Aorta (tissue), 5 donors: ENCODE measurements around the gene ACSL4. TPM values are rescaled to one million over a fixed set of nuclear protein-coding genes. Genes with fewer than 3 reads are reported as not detected.

Source experiments
- ATAC-seq: fragments of 200-7000 bp; cut with Tn5 transposase; one replicate; pipeline ENCODE4 v1.9.1; 2022; ENCODE audit warnings: moderate library complexity; ENCODE audit not compliant: low FRiP score
- DNase-seq, 2 donors: peaks; one replicate each; pipeline ENCODE4 v3.0.0-alpha.2; 2020
- H3K27ac ChIP-seq, 2 donors: one replicate each; pipeline ENCODE4 v1.5.1; 2013; ENCODE audit warnings: low read length in 2 of 2, mild to moderate bottlenecking in 2 of 2, moderate library complexity in 2 of 2, control low read depth in 1 of 2, inconsistent platforms in 1 of 2, low read depth in 1 of 2
- H3K27me3 ChIP-seq, 2 donors: one replicate each; pipeline ENCODE4 v1.6.1; 2013; ENCODE audit warnings: control low read depth in 1 of 2, low read length in 1 of 2, mild to moderate bottlenecking in 1 of 2, moderate library complexity in 1 of 2; ENCODE audit not compliant: insufficient read depth in 2 of 2, control insufficient read depth in 1 of 2
- H3K36me3 ChIP-seq, 2 donors: one replicate each; pipeline ENCODE4 v1.6.1; 2013; ENCODE audit warnings: control low read depth in 1 of 2, low read length in 1 of 2, mild to moderate bottlenecking in 1 of 2; ENCODE audit not compliant: insufficient read depth in 2 of 2, control insufficient read depth in 1 of 2
- H3K4me1 ChIP-seq, 2 donors: one replicate each; pipeline ENCODE4 v1.6.1; 2013; ENCODE audit warnings: low read length in 2 of 2, control low read depth in 1 of 2, mild to moderate bottlenecking in 1 of 2, moderate library complexity in 1 of 2; ENCODE audit not compliant: insufficient read depth in 2 of 2, control insufficient read depth in 1 of 2
- H3K4me3 ChIP-seq, 2 donors: one replicate each; pipeline ENCODE4 v1.5.1; 2013; ENCODE audit warnings: low read length in 2 of 2, control low read depth in 1 of 2, mild to moderate bottlenecking in 1 of 2
- H3K9me3 ChIP-seq: one replicate; pipeline ENCODE4 v1.6.1; 2013; ENCODE audit warnings: mild to moderate bottlenecking, low read length; ENCODE audit not compliant: control insufficient read depth
- WGBS, 2 donors: extraction: QIAGEN DNeasy Blood & Tissue Kit; methylation state at CpG; one replicate each; pipeline ENCODE4 v1.1.7; 2013; 5-methylcytosine and 5-hydroxymethylcytosine counted together
- intact Hi-C, 2 donors: fragments of 100-400 bp; cut with DNase I; formaldehyde crosslinking; loops; one replicate each; pipeline versions ENCODE4 v1.14.2 to v1.15.0; 2022
- polyA plus RNA-seq, 2 donors: library from polyadenylated mRNA; stranded (reverse); fragments of 200-250 nt; gene quantifications; one replicate each; pipeline ENCODE4 v1.2.3, GENCODE V29; 2013
- total RNA-seq, 2 donors: library from RNA; stranded (reverse); fragmentation: NEBNext Ultra II Directional; extraction: Animal tissue kit (Norgen Biotek cat#: 25700); gene quantifications; one replicate each; pipeline ENCODE4 v1.2.1, GENCODE V29; 2021
- donor health status: healthy with polysubstance abuse.
- donor health status: Bipolar disorder and iron deficiency.
- donor health status: DM: no; HTN: no; CAD: no.
- donor health status: DM: no; HTN: no; CAD: no.
- donor health status: DM: yes; HTN: yes; CAD: no.

ACSL4 gene
- total and polyA plus RNA-seq, 4 donors = 16.2 to 73.5 (median 32.1) TPM

DNA sequence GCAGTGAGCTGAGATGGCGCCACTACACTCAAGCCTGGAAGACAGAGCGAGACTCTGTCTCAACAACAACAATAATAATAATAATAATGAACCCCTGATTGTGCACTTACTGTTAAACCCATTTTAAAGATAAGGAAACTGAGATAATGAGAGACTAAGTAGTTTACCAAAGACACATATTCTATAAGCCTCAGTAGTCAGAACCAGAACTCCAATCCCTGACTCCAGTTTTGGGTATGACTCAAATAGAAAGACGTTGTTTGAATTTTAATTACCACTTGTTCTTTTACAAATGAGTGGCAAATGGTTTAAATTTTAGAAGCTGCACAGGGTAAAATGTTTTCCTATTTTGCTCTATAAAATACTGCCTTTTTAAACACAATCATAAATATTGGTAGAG lies 37.4 kb downstream of the ACSL4 start:
- Histone ChIP-seq H3K4me1 (no peaks in the 10 kb centered on the region), H3K27ac (no peak overlapping the region), H3K27me3 (no peaks in the 10 kb centered on the region), H3K4me3 (no peak overlapping the region), H3K9me3 (no peaks in the 10 kb centered on the region), H3K36me3 (no peaks in the 10 kb centered on the region)
- WGBS, 2 donors = 68 to 97% methylated on average over 3 of the region's 3 CpGs
- intact Hi-C loops = no loop called here
- DNase-seq (no peak), ATAC-seq (no peak)

DNA sequence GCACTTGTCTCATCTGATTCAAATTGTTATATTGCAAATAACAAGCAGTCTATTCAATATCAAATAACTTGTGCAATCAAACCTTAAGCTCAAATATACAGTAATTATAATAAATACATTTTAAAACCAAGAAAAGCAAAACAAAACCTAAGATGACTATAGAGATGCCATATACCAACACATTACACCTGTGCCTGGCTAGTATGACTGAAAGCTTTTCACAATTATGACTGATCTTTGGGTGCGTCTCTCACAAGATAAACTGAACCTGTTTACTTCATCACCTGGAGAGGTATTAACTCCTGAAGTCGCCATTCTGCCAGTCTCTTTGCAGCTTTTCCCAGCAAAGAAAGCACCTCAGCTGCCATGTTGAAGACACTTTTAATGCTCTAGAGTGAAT lies 41.3 kb downstream of the ACSL4 start:
- no peak overlapping the region for H3K4me3 ChIP-seq
- no peak for ATAC-seq
- WGBS, 2 donors = 74 to 95% methylated on average over 2 of the region's 2 CpGs
- H3K27ac ChIP-seq = no peak overlapping the region
- H3K4me1 ChIP-seq = no peaks in the 10 kb centered on the region
- intact Hi-C loops = no loop called here
- no peak for DNase-seq
- H3K27me3 ChIP-seq = no peaks in the 10 kb centered on the region
- H3K9me3 ChIP-seq = no peaks in the 10 kb centered on the region
- H3K36me3 ChIP-seq = no peaks in the 10 kb centered on the region

DNA sequence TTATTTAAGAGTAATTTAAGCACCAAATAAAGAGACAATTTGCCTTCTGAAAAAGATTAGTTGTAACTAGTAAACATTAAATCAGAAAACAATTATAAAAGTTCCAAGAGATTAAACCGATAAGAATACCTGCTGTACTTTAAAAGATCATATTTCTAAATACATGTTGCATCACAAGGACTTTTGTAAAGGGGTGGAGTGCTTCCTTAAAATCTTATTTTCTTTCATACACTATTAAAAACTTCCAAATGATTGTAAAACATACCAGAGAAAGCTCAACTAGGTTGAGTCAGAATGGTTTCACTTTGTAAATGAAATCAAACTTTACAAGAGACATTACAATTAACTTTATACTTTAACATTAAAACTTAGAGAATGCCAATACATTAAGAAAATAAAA lies 41.8 kb downstream of the ACSL4 start:
- ATAC-seq (no peak), DNase-seq (no peak)
- intact Hi-C loops = no loop called here
- Histone ChIP-seq H3K4me1 (no peaks in the 10 kb centered on the region), H3K9me3 (no peaks in the 10 kb centered on the region), H3K36me3 (no peaks in the 10 kb centered on the region), H3K27me3 (no peaks in the 10 kb centered on the region), H3K27ac (no peak overlapping the region), H3K4me3 (no peak overlapping the region)
- WGBS, 2 donors = 73 to 81% methylated on average over 1 of the region's 1 CpG

DNA sequence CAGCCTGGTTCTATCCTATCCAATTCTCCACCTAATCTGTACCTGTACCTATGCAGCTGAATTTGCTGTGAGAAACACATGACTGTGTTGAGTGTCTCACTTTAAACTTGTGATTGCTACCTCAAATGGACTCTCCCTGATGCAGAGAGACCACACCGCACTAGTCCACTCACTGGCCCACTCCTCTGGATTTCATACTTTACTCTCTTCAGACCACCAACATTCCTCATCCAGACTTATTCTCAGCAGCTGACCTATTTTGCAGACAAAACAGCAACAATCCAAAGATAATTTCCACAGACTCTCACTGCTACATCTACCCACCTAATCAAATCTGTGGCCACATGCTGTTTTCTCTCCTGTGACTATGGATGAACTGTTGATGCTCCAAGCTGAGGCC lies 45.2 kb downstream of the ACSL4 start:
- no peak for ATAC-seq
- intact Hi-C loops = no loop called here
- no peaks in the 10 kb centered on the region for H3K27me3 ChIP-seq
- H3K9me3 ChIP-seq = no peaks in the 10 kb centered on the region
- no peaks in the 10 kb centered on the region for H3K4me1 ChIP-seq
- no peak for DNase-seq
- no peak overlapping the region for H3K27ac ChIP-seq
- no peaks in the 10 kb centered on the region for H3K36me3 ChIP-seq
- WGBS, 2 donors = 92 to 100% methylated on average over 1 of the region's 1 CpG
- H3K4me3 ChIP-seq = no peak overlapping the region

DNA sequence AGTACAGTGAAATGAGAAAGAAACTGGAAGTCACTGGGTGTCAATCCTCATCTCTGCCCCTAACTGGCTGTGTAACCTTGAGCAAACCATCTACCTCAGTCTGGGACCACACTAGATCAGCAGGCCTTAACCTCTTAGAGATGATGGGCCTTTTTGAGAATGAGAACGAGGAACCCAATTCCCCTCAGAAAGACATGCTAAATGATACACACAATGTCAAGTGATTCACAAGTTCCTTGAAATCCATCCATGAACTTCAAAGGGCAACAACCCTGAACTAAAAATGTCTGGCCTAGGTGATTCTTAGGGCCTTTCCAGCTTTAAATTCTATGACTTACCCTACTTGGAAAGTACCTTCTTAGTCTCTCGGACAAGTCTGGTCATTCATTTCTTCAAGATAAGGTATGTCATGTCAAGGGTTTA lies 47.4 kb downstream of the ACSL4 start:
- 77 to 91% methylated on average over 2 of the region's 2 CpGs for WGBS, 2 donors
- Histone ChIP-seq H3K36me3 (no peaks in the 10 kb centered on the region), H3K9me3 (no peaks in the 10 kb centered on the region), H3K4me1 (no peaks in the 10 kb centered on the region), H3K4me3 (no peak overlapping the region), H3K27me3 (no peaks in the 10 kb centered on the region), H3K27ac (no peak overlapping the region)
- intact Hi-C loops = no loop called here
- DNase-seq = no peak
- ATAC-seq = no peak

DNA sequence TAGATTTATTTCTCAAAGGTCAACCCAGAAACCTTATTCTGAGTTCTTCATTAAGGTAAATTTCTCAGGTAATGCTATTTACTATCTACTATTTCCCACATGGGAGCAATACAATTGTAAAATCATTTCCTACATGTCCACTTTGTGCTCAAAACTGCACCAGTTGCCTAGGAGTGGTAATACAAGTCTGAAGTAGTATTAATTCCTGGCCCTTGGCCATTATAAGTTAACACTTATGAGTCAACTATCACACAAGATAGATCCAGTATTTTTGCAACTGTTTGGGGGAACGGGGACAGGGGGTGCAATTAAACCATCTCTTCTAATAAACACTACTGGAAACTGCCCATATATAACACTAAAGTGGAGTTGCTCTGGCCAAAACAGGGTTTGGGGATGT lies 48.9 kb downstream of the ACSL4 start:
- H3K4me1 ChIP-seq = no peaks in the 10 kb centered on the region
- intact Hi-C loops = no loop called here
- no peak for DNase-seq
- 66 to 78% methylated on average over 1 of the region's 1 CpG for WGBS, 2 donors
- no peak overlapping the region for H3K27ac ChIP-seq
- H3K36me3 ChIP-seq = no peaks in the 10 kb centered on the region
- H3K27me3 ChIP-seq = no peaks in the 10 kb centered on the region
- no peak overlapping the region for H3K4me3 ChIP-seq
- H3K9me3 ChIP-seq = no peaks in the 10 kb centered on the region
- ATAC-seq = no peak

DNA sequence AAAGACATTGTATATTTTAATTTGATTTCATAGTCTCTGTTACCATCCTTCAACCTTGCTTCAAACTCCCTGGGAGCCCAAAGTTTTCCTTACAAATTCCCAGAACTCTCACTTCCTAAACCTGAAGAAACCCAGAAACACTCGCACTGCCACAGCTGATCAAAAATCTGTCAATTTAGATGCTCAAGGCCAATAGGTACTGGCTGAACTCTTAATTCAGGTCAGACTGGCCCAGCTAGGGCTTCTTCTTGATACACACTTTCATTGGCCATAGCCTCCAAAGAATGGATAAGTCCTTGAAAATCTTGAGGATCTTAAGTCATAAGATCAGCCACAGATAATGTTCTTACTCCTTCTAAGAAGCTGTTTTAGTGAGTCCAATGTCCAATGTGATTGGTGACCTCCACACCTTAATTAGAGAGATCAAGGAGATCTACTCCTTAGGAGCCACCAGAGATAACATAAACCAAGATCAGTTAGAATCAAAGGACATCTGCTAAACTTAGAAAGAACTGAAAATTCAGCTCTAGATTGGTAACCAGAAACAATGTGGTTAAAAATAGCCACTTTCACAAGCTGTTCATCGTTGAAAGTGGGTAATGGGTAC lies 51.5 kb downstream of the ACSL4 start:
- Histone ChIP-seq H3K4me1 (no peaks in the 10 kb centered on the region), H3K27ac (no peak overlapping the region), H3K4me3 (no peak overlapping the region), H3K27me3 (no peaks in the 10 kb centered on the region), H3K9me3 (no peaks in the 10 kb centered on the region), H3K36me3 (no peaks in the 10 kb centered on the region)
- intact Hi-C loops = no loop called here
- ATAC-seq (no peak), DNase-seq (no peak)
- 70 to 78% methylated on average over 2 of the region's 2 CpGs for WGBS, 2 donors

DNA sequence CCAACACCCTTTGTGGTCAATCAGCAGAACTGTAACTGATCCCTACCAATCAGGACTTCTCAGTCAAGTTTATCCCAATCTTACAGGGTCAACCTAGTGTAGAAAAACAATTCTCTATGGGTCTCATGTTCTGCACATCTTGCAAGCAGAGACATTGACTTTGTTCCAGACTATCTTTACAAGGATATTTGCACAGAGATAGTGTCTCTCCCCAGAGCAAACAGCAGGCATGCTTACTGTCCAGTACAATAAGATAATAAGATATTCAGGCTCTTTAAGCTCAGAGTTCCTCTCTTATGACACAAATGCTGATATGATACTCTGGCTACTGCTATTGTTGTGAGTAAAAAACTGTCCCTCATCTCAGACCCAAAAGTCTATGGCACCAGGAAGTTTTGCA lies 53.2 kb downstream of the ACSL4 start:
- ATAC-seq = no peak
- no peaks in the 10 kb centered on the region for H3K4me1 ChIP-seq
- intact Hi-C loops = no loop called here

DNA sequence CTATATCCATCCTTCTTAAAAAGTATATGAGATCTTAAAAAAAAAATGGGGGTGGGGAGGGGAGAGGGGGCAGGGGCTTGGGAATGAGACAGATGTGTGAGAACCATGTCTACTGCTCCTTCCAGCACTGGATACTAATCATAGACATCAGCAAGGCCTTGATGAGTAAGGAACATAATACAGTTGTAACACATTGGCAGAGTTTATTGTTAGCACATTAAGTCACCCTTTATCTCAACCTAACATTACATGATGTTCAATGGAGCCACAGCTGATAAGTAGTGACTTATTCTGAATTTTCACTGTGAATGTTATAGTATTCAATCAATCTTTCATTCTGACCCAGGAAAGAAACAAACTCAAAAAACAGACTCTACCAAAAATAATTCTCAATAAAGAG lies 60.8 kb downstream of the ACSL4 start:
- Histone ChIP-seq H3K4me3 (no peak overlapping the region), H3K27me3 (no peaks in the 10 kb centered on the region), H3K4me1 (peaks cover 0 to 1% of the 10 kb centered on the region in 2 donors), H3K27ac (no peak overlapping the region), H3K9me3 (no peaks in the 10 kb centered on the region), H3K36me3 (no peaks in the 10 kb centered on the region)
- ATAC-seq (no peak), DNase-seq (no peak)
- intact Hi-C loops = no loop called here

More for the DNA sequence above, 53.2 kb downstream of the ACSL4 start:
- no peak for DNase-seq
- H3K27ac ChIP-seq = no peak overlapping the region
- no peak overlapping the region for H3K4me3 ChIP-seq
- H3K27me3 ChIP-seq = no peaks in the 10 kb centered on the region
- H3K36me3 ChIP-seq = no peaks in the 10 kb centered on the region
- no peaks in the 10 kb centered on the region for H3K9me3 ChIP-seq
